ENCODE measurements around the gene SV2B.

GRCh38 chr15:91283155-91283554, 183.1 kb downstream of the SV2B start:
- TF ChIP-seq CTCF (conservative IDR thresholded peaks at IDR 0.05; ENCODE audit: low read depth, low read length) (no peak), EZH2 (IDR thresholded peaks at IDR 0.05; ENCODE audit: low read length, unreplicated experiment) (no peak), EZH2phosphoT487 (IDR thresholded peaks at IDR 0.05; ENCODE audit: borderline replicate concordance, low read length) (no peak)
